HepG2 (cell line): Measurements from ENCODE around the gene ANK3. TPM values are rescaled to one million over a fixed set of nuclear protein-coding genes. Genes with fewer than 3 reads are reported as not detected.

Experiments
- ATAC-seq: fragments of 200-7000 bp; cut with Tn5 transposase; 3 replicates; pipeline ENCODE4 v1.9.1; 2020; ENCODE audit warnings: mild to moderate bottlenecking, moderate library complexity
- BruUV-seq: library from RNA; stranded (reverse); fragments of 400-500 nt; replicated peaks from 2 replicates; lab custom pipeline; 2021; lab: Mats Ljungman, UMichigan
- CTCF ChIA-PET: fragments of 300-600 bp; formaldehyde crosslinking; extraction: SDS; loops from one replicate; lab custom pipeline; 2021; ENCODE audit warnings: low total read pairs, inconsistent platforms, low intra/inter-chr PET ratio; lab: Yijun Ruan, JAX
- POLR2A ChIA-PET: fragments of 350-600 bp; sonication (Branson Sonifier 250); formaldehyde crosslinking; loops from one replicate; lab custom pipeline; 2020; ENCODE audit warnings: antibody characterized with exemption, inconsistent platforms; lab: Yijun Ruan, JAX
- DNase-seq: peaks from one replicate; pipeline ENCODE4 v3.0.0-alpha.2; 2015; ENCODE audit warnings: low spot score
- FAIRE-seq: peaks from 3 replicates; lab custom pipeline; 2011; peaks lifted over from hg19 to GRCh38; lab: Jason Lieb, UNC
- H2AFZ ChIP-seq: one replicate; pipeline ENCODE4 v1.6.1; 2011; ENCODE audit warnings: low read length, inconsistent platforms
- H3K27ac ChIP-seq: fragments of 300-600 bp; 3 replicates; pipeline ENCODE4 v1.8.0; 2011; ENCODE audit warnings: mixed run types, mild to moderate bottlenecking, mixed read lengths, low read length, inconsistent platforms; ENCODE audit not compliant: insufficient read depth; ENCODE audit errors: extremely low read length
- H3K27me3 ChIP-seq, 2 experiments: fragments of 200-600 bp in 1 of 2; 2 replicates in 1 of 2; 3 replicates in 1 of 2; pipeline versions ENCODE4 v1.6.0 to v1.8.0; 2011; ENCODE audit warnings: low read length in 2 of 2, mild to moderate bottlenecking in 2 of 2, moderate library complexity in 2 of 2, inconsistent platforms in 1 of 2; ENCODE audit not compliant: insufficient read depth in 2 of 2, control insufficient read depth in 1 of 2
- H3K36me3 ChIP-seq, 2 experiments: fragments of 200-600 bp in 1 of 2; replicated peaks in 1 of 2; 2 replicates in 1 of 2; 3 replicates in 1 of 2; pipeline versions ENCODE4 v1.5.1 to v1.8.0; 2011; ENCODE audit warnings: low read length in 2 of 2, inconsistent platforms in 1 of 2; ENCODE audit not compliant: insufficient read depth in 2 of 2, control insufficient read depth in 1 of 2
- H3K4me1 ChIP-seq: 2 replicates; pipeline ENCODE4 v1.5.1; 2012; ENCODE audit warnings: low read length, inconsistent platforms; ENCODE audit not compliant: insufficient read depth
- H3K4me2 ChIP-seq: 2 replicates; pipeline ENCODE4 v1.6.0; 2011; ENCODE audit warnings: low read depth, low read length, inconsistent platforms
- H3K4me3 ChIP-seq, 3 experiments: fragments of 200-600 bp in 1 of 3; sonication (generic), shearing (Covaris generic) in 1 of 3; replicated peaks in 1 of 3; 2 replicates each; pipeline ENCODE4 v1.5.1; 2011 to 2016; ENCODE audit warnings: low read length in 3 of 3, inconsistent platforms in 2 of 3, low read depth in 2 of 3, mild to moderate bottlenecking in 2 of 3, control low read depth in 1 of 3, mixed read lengths in 1 of 3; ENCODE audit not compliant: insufficient read depth in 1 of 3
- H3K79me2 ChIP-seq: one replicate; pipeline ENCODE4 v1.6.1; 2011; ENCODE audit warnings: low read length, inconsistent platforms; ENCODE audit not compliant: insufficient read depth
- H3K9ac ChIP-seq: 2 replicates; pipeline ENCODE4 v1.6.0; 2011; ENCODE audit warnings: mild to moderate bottlenecking, low read depth, low read length, inconsistent platforms; ENCODE audit not compliant: insufficient read depth
- H3K9me3 ChIP-seq: 2 replicates; pipeline ENCODE4 v1.5.1; 2012; ENCODE audit warnings: mild to moderate bottlenecking, low read length
- H4K20me1 ChIP-seq: 2 replicates; pipeline ENCODE4 v1.6.0; 2011; ENCODE audit warnings: inconsistent platforms, mild to moderate bottlenecking, low read length, moderate library complexity; ENCODE audit not compliant: insufficient read depth
- CEBPZ ChIP-seq: IDR thresholded peaks from 2 replicates; pipeline ENCODE4 v1.6.1; 2012; ENCODE audit warnings: low read length, improper control_type of control experiment
- CSRNP1 ChIP-seq: sonication (generic); formaldehyde crosslinking; IDR thresholded peaks from 2 replicates; pipeline ENCODE4 v1.8.1; 2023; ENCODE audit warnings: mild to moderate bottlenecking, missing genetic modification reagents
- E2F5 ChIP-seq: sonication (generic); formaldehyde crosslinking; conservative IDR thresholded peaks from 2 replicates; pipeline ENCODE4 v1.4.0; 2020; ENCODE audit warnings: missing genetic modification reagents
- EEA1 ChIP-seq: sonication (generic); formaldehyde crosslinking; IDR thresholded peaks from 2 replicates; pipeline ENCODE4 v1.5.1; 2020; ENCODE audit warnings: mild to moderate bottlenecking, missing genetic modification reagents, borderline replicate concordance
- KAT8 ChIP-seq: IDR thresholded peaks from 2 replicates; pipeline ENCODE4 v1.6.1; 2016; ENCODE audit warnings: missing genetic modification reagents, missing compliant biosample characterization
- MEIS1 ChIP-seq: sonication (generic); formaldehyde crosslinking; IDR thresholded peaks from 2 replicates; pipeline ENCODE4 v1.9.0; 2021; ENCODE audit warnings: mild to moderate bottlenecking, missing genetic modification reagents, moderate library complexity, borderline replicate concordance
- NAIF1 ChIP-seq: sonication (generic); formaldehyde crosslinking; IDR thresholded peaks from 2 replicates; pipeline ENCODE4 v1.5.0; 2020; ENCODE audit warnings: mild to moderate bottlenecking, missing genetic modification reagents, borderline replicate concordance
- REL ChIP-seq: sonication (generic); formaldehyde crosslinking; conservative IDR thresholded peaks from 2 replicates; pipeline ENCODE4 v1.8.0; 2022; ENCODE audit warnings: mild to moderate bottlenecking, missing genetic modification reagents, moderate library complexity
- ZBTB10 ChIP-seq: sonication (generic); formaldehyde crosslinking; IDR thresholded peaks from 2 replicates; pipeline ENCODE4 v1.4.0; 2020; ENCODE audit warnings: missing genetic modification reagents, borderline replicate concordance
- ZFP41 ChIP-seq: sonication (generic); formaldehyde crosslinking; IDR thresholded peaks from 2 replicates; pipeline ENCODE4 v1.4.0; 2020; ENCODE audit warnings: mild to moderate bottlenecking, missing genetic modification reagents, borderline replicate concordance
- ZNF333 ChIP-seq: sonication (generic); formaldehyde crosslinking; IDR thresholded peaks from 2 replicates; pipeline ENCODE4 v1.4.0; 2020; ENCODE audit warnings: mild to moderate bottlenecking, missing genetic modification reagents, borderline replicate concordance
- ZNF598 ChIP-seq: sonication (generic); formaldehyde crosslinking; IDR thresholded peaks from 2 replicates; pipeline ENCODE4 v1.5.1; 2020; ENCODE audit warnings: mild to moderate bottlenecking, missing genetic modification reagents, borderline replicate concordance
- ZNF660 ChIP-seq: sonication (generic); formaldehyde crosslinking; IDR thresholded peaks from 2 replicates; pipeline ENCODE4 v1.5.1; 2020; ENCODE audit warnings: mild to moderate bottlenecking, low read depth, missing genetic modification reagents, borderline replicate concordance
- ZNF674 ChIP-seq: sonication (generic); formaldehyde crosslinking; IDR thresholded peaks from 2 replicates; pipeline ENCODE4 v1.5.0; 2020; ENCODE audit warnings: low read depth, mild to moderate bottlenecking, missing genetic modification reagents
- ZNF678 ChIP-seq: sonication (generic); formaldehyde crosslinking; IDR thresholded peaks from 2 replicates; pipeline ENCODE4 v1.4.0; 2020; ENCODE audit warnings: mild to moderate bottlenecking, missing genetic modification reagents
- WGBS: methylation state at CpG from one replicate; pipeline ENCODE4 v1.1.6; 2017; ENCODE audit warnings: low lambda C conversion rate; 5-methylcytosine and 5-hydroxymethylcytosine counted together
- in situ Hi-C: cut with HindIII; loops from 2 replicates; pipeline ENCODE4 v1.10.0; 2017; ENCODE audit warnings: low pct_unique_long_range_greater_than_20kb; ENCODE audit not compliant: extremely low pct_ligation_motif_present
- intact Hi-C: fragments of 100-400 bp; cut with micrococcal nuclease; formaldehyde crosslinking; loops from one replicate; pipeline ENCODE4 v1.10.0; 2022; ENCODE audit not compliant: unreplicated experiment
- polyA plus RNA-seq, 8 experiments: library from polyadenylated mRNA; depleted of rRNA in 3 of 8; stranded (reverse) in 7 of 8; unstranded in 1 of 8; fragments of >200 nt; fragmentation: Illumina TruSeq in 4 of 8; extraction: Trizol in 4 of 8; gene quantifications; 2 replicates each; pipeline versions ENCODE4 v1.2.1 to v1.2.3, GENCODE V29; 2011 to 2016; ENCODE audit warnings: low read depth in 4 of 8, missing spikeins in 1 of 8, mixed read lengths in 1 of 8; ENCODE audit not compliant: insufficient read depth in 1 of 8
- total RNA-seq, 5 experiments: library from RNA; depleted of rRNA; stranded (reverse); fragments of >200 nt; fragmentation: Illumina TruSeq; extraction: Trizol; gene quantifications; 2 replicates each; pipeline ENCODE4 v1.2.3, GENCODE V29; 2016; ENCODE audit warnings: low read depth in 1 of 5

ANK3 gene
- total and polyA plus RNA-seq, 2 of the 13 experiments (the other 11 are each of a cell fraction or from before 2014, with no cell fraction given): not detected

GRCh38 chr10:60147576-60148265 lies 242.0 kb downstream of the ANK3 start:
- intact Hi-C loops: no loop called here
- 8% methylated on average over 3 of the region's 3 CpGs for WGBS

More at GRCh38 chr10:60147576-60148265, 242.0 kb downstream of the ANK3 start:
- Histone ChIP-seq H3K27me3 (no peaks in the 10 kb centered on the region), H3K4me3 (no peak overlapping the region), H2AFZ (no peak overlapping the region), H3K27ac (no peak overlapping the region), H3K9ac (no peak overlapping the region), H3K79me2 (no peaks in the 10 kb centered on the region), H3K36me3 (no peaks in the 10 kb centered on the region), H3K9me3 (no peaks in the 10 kb centered on the region), H4K20me1 (no peaks in the 10 kb centered on the region), H3K4me2 (no peak overlapping the region), H3K4me1 (no peaks in the 10 kb centered on the region)
- CTCF ChIA-PET: no interaction called here
- no peak for ATAC-seq
- in situ Hi-C loops: no loop called here
- POLR2A ChIA-PET: no interaction called here
- no peak for FAIRE-seq
- TF ChIP-seq E2F5 (CRISPR knock-in tag): no peak
- TF ChIP-seq ZNF598 (CRISPR knock-in tag): no peak
- TF ChIP-seq ZNF660 (CRISPR knock-in tag): no peak
- no peak for TF ChIP-seq ZNF678 (CRISPR knock-in tag)
- no peak for TF ChIP-seq ZNF333 (CRISPR knock-in tag)
- no peak for TF ChIP-seq NAIF1 (CRISPR knock-in tag)
- no peak for TF ChIP-seq CEBPZ
- no peak for TF ChIP-seq ZBTB10
- TF ChIP-seq MEIS1 (CRISPR knock-in tag): no peak
- no peak for TF ChIP-seq KAT8 (CRISPR knock-in tag)
- no peak for TF ChIP-seq CSRNP1 (CRISPR knock-in tag)
- no peak for TF ChIP-seq ZFP41
- no peak for TF ChIP-seq ZNF674 (CRISPR knock-in tag)
- TF ChIP-seq EEA1 (CRISPR knock-in tag): no peak
- no peak for TF ChIP-seq REL (CRISPR knock-in tag)
- DNase-seq: no peak
- BruUV-seq: no TSS peak
